GM18867 (cell line): ENCODE measurements around the gene C4orf36.
"Not testable (repeated sequence)": the region's sequence is repeated elsewhere in the genome, so short reads cannot be mapped to it uniquely, and the experiment has no call there.

Source experiments
- ATAC-seq: cut with Tn5 transposase; IDR thresholded peaks from one replicate; pipeline ENCODE4 v1.9.1; 2021; ENCODE audit warnings: mild to moderate bottlenecking, moderate library complexity; ENCODE audit not compliant: unreplicated experiment

The C4orf36 gene

DNA sequence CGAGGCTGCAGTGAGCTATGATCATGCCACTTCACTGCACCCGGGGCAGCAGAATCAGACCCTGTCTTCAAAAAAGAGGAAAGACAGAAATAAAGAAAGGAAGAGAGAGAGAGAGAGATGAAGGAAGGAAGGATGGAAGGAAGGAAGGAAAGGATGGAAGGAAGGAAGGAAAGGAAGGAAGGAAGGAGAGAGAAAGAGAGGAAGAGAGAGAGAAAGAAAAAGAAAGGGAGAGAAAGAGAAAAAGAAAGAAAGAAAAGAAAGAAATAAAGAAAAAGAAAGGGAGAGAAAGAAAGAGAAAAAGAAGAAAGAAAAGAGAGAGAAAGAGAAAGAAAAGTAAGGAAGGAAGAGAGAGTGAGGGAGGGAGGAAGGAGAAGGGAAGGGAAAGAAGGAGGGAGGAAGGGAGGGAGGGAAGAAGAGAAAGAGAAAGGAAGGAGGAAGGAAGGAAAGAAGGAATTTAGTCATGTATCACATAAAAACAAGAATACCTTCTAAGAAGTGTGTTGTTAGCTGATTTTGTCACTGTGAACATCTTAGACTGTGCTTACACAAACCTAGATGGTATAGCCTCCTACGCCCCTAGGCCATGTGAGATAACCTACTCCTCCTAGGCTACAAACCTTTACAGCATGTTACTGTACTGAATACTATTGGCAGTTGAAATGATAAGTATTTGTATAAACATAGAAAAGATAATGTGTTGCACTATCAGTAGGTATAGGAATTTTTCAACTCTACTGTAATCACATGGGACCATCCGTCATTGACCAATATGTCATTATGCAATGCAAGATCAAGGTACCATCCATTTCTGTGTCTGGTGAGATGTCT lies 25.2 kb upstream of the C4orf36 start:
- no peak for ATAC-seq

DNA sequence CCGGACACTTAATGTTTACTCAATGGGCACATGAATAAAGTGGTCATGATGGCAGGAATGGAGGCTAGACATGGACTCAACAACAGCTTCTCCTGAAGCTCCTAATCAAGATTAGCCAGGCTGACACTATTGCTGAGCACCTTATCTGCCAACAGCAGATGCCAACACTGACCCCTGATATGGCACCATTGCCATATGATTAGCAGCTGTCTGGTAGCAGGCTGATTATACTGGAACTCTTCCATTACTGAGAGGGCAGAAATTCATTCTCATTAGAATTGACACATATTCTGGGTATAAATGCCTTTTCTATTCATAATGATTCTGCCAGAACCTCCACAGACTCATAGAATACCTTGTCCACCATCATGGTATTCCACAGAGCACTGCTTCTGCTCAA lies 24.2 kb upstream of the C4orf36 start:
- ATAC-seq = no peak

DNA sequence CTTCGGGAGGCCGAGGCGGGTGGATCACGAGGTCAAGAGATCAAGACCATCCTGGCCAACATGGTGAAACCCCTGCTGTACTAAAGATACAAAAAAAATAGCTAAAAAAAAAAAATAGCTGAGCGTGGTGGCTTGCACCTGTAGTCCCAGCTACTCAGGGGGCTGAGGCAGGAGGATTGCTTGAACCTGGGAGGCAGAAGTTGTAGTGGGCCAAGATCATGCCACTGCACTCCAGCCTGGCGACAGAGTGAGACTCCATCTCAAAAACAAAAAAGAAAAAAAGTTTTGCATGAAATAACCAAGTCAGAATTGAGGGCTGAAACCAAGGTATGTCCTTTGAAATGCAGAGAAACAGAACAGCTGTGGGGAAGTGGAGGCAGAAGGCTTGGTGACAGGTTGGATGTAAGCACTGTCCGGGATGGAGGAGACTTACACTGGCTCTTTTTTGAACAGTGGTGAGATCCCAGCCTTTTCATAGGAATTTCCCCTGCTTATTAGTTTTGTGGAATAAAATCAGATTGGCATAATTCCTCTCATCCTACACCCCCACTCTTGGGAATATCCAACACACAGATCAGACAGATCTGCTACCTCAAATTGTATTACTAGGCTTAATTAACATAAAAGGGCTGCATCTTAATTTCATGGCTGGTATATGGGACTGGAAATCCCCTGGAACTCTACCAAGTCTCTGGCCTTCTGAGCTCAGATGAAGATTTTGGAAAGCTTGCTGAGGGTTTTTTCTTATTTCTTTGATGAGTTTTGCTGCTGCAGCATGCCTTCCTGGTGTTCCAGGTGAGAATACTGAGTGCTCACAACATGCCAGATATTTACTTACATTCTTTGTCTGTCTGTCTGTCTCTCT lies 18.8 kb upstream of the C4orf36 start:
- no peak for ATAC-seq

DNA sequence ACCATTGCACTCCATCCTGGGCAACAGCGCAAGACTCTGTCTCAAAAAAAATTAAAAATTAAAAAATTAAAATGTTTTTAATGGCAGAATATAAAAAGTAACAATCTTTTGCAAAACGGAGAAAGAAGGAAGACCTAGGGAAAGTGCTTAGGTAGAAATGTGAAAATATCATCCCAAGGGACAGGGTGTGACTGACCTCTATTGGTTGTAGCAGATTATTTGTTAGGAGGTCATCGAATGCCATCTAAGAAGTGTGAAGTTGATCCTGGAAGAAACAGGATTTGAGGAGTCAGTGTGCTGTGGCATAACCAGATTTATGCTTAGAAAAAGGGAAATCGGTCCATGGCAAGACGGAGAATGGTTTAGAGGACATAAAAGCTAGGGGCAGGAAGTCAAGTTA lies 18.1 kb upstream of the C4orf36 start:
- no peak for ATAC-seq

DNA sequence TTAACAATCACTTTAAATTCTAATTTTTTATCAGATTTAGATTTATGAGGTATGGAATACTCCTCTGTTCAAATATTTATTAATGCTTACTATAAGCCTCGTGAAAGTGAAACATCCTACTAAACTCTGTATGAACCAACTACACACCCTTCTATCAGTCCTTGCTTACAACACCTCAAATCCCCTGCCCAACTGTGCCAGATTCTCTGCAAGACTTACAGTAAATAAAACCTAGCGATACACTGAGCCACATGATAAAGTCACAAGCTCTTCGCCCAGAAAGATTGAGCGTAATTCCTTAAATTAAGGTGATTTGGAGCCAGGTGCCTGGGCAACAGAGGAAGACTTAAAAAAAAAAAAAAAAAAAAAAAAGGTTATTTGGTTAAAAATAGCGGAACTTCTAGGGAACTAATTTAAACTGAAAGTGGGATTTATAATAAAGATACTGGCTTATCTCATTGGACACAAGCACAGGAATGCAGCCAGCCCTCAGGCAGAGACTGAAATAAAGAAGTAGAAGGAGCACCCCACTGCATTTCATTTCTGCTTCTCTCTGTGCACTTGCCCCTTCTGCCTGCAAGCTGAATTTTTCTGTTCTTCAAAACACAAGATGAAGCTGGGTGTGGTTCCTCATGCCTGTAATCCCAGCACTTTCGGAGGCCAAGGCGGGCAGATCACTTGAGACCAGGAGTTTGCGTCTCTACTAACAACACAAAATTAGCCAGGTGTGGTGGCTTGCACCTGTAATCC lies 17.5 kb upstream of the C4orf36 start:
- no peak for ATAC-seq

DNA sequence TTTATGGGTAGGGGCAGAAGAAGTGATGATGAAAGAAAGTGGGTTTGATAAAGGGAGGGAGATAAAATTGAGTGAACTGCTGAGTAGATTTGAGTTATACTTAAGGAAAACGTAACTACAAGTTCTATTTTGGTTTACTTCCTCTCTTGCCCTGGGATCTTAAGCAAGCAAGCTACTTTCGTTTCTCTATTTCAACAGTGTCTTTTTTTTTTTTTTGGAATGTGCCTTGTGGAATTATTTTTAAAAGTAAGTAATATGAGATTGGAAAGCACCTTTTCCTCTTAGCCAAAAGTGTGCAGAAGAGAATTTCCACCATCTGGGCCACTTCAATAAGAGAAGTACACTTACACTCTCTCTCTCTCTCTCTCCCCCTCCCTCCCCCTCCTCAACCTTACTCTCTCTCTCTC lies 16.0 kb upstream of the C4orf36 start:
- no peak for ATAC-seq

DNA sequence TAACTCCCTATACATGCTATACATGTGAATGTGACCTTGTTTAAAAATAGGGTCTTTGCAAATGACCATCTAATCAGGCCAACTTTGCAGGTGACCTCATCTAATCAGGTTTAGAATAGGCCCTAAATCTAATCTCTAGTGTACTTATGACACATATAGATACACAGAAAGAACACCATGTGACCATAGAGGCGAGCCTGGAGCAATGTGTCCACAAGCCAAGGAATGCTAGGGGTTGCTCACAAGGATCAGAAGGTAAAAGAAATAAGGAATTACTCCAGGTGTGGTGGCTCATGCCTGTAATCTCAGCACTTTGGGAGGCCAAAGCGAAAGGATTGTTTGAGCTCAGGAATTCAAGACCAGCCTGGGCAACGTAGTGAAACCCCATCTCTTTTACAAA lies 9.6 kb upstream of the C4orf36 start:
- no peak for ATAC-seq

DNA sequence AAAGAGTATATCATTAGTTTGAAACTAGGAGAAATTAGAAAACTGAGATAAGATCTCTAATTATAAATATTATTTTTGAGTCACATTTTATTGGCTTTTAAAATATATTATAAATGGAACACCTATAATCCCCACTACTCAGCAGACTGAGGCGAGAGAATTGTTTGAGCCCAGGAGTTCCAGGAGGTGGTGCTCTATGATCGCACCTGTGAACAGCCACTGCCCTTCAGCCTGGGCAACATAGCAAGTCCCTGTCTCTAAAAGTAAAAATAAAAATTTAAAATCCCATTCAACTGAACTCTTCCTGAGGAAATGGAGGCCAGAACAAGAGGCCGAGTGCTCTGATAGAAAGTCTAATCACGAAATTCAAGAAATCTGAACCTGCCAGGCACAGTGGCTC lies 6.3 kb upstream of the C4orf36 start:
- ATAC-seq = no peak

DNA sequence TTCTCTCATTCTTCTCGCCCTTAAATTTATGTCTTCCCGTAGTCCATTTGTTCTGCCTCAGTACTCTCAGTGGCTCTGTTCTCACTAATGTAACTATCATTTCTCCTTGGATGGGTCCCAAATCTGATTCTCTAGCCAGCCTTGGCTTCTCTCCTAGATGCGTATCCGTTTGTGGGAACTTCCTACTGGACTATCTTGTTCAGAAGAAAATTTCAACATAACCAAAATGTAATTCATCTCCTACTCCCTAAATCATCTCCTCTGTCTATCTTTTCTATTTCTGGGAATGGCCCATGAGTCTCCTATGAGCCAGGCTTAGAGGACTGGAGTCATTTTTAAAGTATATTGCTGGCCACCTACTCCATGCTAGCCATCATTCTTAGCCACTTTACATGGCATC lies 4.4 kb upstream of the C4orf36 start:
- ATAC-seq = no peak

DNA sequence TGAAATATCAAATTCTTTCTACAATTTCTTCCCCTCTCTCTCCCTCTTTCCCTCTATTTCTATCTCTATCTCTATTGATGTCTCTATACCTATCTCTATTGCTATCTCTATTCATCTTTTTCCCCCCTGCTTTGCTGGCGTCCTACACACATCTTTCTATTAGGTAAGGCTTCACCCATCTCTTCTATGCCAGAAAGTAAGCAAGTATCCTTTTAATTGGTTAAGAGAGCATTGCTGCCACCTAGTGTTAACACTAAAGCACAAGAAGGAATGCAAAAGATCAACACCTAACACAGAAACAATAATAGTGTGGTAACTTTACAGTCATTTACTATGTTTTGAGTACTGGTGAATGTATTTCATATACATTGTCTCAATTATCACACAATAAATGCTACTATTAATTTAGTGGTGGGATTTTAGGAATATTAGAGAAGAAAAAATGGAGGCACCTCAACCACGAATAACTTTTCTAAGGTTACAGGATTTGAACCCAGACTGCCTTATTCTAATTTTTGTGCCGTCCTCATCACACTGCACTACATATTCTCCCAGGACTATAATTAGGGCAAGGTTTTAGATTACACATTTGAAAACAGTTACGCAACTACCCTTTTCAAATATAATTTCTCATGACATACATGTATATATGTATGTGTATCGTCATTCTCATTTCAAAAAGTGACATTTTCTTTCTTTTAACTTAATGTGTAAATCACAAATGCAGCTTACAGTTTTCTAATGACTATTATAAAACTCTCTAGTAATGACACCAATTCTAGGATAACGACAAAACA lies 3.7 kb upstream of the C4orf36 start:
- peak; percentile 63 for ATAC-seq

DNA sequence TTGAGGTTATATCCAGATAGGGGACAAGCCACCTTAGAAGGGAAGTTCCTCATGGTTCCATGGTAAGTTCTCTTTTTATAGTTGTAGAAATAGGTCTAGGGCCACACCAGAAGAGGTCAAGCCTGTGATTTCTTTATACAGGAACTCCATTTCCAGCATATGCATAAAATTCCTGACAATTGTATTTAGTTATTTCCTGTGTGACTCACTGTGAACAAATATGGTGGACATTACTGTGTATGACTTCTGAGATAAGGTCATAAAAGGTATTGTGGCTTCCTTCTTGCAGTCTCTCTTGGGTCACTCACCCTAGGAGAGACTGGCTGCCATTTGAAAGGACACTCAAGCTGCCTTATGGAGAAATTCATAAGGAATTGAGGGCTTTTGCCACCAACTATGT lies 2.2 kb upstream of the C4orf36 start:
- no peak for ATAC-seq

DNA sequence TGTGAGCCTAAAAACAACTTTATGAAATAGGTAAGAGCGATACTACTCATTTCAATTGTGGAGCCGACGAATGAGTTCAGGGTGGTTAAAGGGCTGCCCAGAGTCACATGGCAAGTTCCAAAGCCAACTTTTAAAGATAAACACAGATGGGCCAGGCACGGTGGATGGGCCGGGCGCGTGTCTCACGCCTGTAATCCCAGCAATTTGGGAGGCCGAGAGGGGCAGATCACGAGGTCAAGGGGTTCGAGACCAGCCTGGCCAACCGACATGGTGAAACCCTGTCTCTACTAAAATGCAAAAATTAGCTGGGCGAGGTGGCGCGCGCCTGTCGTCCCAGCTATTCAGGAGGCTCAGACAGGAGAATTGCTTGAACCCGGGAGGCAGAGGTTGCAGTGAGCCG lies 914 bp upstream of the C4orf36 start:
- ATAC-seq = no peak

DNA sequence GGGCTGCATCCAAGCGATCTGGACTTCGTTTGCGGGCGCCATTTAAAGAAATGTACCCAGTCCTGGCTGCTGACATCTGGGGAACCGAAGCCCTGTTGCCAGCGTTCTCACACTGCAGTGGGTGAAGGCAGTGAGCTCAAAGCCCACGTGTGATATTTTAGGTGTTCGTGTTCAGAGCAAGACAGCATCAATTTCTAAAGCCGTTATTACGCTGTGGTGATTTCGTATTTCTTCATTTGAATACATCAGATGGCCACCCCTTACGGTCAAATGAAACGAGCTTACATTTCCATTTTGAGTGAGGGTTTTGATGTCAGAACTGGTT lies 376 bp upstream of the C4orf36 start:
- ATAC-seq = no peak

DNA sequence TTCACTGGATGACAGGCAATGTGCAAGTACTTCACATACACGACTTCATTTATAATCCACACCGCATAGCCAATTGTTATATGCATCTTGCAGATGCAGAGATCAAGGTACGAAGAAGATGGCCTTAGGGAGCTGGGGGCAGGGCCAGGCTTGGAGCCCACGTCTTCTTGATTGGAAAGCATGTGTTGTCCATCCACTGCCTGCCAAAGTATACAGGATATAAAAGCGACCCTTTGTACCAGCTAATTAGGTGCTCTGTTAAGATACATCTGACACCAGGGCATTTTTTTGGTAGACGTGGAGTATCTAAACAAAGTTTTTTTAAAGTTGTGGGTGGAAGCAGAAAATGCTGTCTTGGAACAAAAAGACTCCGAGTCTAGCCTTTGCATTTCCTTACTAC lies 1.4 kb downstream of the C4orf36 start:
- no peak for ATAC-seq

DNA sequence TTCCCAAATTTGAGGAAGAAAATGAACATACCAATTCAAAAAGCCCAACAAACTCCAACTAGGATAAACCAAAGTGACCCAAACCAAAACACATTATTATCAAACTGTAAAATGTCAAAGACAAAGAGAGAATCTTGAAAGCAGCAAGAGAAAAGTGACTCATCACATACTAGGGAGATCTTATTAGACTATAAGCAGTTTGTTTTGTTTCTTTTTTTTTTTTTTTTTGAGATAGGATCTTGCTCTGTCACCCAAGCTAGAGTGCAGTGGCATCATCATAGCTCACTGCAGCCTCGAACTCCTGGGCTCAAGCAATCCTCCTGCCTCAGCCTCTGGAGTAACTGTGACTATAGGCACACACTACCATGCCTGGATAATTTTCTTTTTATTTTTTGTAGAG lies 12.6 kb downstream of the C4orf36 start:
- no peak for ATAC-seq

DNA sequence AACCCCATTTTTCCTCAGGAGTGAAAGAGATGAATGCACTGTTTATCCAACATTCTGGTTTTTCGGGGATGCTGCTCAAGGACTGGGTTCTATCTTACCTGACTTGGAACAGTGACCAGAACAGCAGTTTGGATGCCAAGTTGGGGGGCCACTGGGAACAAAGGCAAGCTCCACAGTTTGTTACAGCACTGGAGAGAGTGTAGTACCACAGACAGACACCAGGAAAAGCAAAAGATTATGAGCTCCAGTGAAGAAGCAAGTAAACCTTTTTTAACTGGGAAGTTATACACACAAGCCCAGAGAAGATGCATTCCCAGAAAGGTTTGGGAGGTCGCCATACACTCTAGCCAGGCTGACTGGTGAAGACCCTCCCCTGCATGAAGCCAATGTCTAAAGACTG lies 13.6 kb downstream of the C4orf36 start:
- ATAC-seq = no peak

DNA sequence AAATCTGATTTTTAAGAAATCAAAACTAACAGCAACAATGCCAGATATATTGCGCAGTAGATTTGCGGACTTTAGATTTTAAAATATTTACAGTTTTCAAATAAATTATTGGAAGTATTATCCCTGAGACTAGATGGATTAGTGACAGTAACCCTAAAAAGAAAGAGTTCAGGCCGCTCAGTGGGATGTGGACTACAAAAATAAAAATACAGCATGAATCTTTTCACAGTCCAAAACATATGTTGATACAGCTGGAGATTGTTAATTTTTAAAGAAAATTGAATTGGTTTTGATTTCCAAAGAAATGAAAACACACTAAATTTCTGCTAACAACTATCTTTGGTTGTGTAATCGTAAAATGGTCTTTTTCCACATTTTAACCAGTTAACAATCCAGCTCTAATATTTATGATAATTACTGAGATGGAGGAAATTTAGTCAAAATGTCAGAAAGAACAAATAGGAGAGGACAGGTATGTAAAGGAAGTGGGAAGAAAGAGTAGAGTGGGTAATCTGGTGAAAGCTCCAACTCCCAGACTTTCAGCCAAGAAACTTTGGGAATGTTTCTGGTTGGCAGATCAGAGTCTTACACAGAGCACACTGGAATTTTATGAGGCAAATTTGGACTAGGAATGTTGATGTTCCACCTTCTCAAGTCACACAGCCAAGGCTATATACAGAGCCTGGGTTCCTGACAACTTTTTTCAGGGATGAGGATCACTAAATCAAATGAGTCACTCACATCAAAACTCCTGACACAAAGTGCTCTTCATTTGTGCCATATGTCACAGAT lies 15.1 kb downstream of the C4orf36 start:
- ATAC-seq = no peak

DNA sequence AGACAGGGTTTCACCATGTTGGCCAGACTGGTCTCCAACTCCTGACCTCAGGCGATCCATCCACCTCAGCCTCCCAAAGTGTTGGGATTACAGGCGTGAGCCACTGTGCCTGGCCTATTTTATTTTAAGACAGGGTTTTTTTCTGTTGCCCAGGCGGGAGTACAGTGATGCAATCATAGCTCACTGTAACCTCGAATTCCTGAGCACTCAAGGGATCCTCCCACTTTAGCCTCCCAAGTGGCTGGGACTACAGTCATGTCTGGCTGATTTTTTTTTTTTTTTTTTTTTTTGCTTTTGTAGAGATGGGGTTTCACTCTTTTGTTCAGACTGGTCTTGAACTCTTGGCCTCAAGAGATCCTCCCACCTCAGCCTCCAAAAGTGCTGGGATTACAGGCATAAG lies 16.8 kb downstream of the C4orf36 start:
- ATAC-seq = not testable (repeated sequence)

DNA sequence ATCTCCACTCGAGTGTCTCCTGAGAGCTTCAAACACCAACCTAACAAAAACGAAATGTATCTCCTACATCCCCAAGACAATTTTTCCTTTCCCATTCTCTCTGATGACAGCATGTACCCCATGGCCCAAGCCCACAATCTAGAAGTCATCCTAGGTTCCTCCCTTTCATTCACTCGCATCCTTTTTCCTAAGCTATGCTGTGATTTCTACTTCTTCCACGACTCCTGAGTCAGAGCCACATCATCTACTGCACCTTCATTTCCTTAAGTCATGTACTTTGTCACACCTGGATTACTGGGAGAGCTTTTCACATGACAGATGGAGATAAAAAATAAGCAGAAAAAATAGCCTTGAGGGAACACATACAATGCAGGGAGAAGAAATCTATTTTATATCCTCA lies 20.1 kb downstream of the C4orf36 start:
- no peak for ATAC-seq

DNA sequence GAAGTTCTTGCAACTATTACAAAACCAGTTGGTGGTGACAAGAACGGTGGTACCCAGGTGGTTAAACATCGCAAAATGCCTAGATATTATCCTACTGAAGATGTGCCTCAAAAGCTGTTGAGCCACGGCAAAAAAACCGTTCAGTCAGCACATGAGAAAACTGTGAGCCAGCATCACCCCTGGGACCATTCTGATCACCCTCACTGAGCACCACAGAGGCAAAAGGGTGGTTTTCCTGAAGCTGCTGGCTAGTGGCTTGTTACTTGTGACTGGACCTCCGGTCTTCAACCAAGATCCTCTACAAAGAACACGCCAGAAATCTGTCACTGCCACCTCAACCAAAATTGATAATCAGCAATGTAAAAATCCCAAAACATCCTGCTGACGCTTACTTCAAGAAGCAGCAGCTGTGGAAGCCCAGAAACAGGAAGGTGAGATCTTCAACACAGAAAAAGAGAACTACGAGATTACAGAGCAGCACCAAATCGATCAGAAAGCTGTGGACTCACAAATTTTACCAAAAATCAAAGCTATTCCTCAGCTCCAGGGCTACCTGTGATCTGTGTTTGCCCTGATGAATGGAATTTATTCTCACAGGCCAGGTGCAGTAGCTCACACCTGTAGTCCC lies 21.7 kb downstream of the C4orf36 start:
- no peak for ATAC-seq
